GM12801 (cell line): ENCODE data around the gene HSD11B1.

Experiments used
- CTCF ChIP-seq: IDR thresholded peaks from one replicate; pipeline ENCODE4 v1.5.1; 2011; ENCODE audit warnings: control low read depth; ENCODE audit not compliant: insufficient read length; ENCODE audit errors: extremely low read depth

The HSD11B1 gene

GRCh38 chr1:209692296-209692695, 12.3 kb upstream of the HSD11B1 start:
- TF ChIP-seq CTCF: no peak

DNA sequence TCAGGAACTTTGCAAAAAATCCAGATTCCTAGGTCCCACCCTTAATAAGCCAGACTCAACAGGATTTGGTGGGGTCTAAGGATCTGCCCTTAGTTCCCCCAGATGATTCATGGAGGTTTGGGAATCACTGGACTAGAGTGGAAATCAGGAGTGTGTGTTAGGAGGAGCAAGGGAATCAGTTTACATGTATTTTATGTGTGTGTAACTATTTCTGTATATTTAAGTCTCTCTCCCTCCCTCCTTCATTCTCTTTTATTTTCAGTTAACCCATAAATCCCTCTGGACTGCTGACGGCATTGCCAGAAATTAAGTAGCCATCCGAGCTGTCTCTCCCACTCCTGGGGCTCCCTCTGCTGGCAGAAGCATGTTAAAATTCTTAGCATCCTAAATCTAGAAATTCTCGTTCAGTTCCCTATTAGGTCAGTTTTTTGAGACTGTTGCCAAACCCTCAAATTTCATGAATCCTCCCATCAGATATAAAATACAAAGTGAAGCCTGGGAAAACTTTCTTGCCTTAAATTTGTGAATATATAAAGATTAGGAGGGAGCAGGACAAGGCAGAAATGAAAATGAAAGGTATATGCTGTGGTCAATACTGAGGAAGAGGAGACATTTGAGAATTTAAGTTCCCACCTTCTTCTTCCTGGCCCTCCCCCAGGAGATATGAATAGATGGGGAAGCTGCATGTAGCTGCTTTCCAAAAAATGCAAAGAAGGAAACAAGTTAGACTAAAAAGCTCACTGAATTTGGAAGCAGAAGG, 11.7 kb upstream of the HSD11B1 start:
- no peak for TF ChIP-seq CTCF

DNA sequence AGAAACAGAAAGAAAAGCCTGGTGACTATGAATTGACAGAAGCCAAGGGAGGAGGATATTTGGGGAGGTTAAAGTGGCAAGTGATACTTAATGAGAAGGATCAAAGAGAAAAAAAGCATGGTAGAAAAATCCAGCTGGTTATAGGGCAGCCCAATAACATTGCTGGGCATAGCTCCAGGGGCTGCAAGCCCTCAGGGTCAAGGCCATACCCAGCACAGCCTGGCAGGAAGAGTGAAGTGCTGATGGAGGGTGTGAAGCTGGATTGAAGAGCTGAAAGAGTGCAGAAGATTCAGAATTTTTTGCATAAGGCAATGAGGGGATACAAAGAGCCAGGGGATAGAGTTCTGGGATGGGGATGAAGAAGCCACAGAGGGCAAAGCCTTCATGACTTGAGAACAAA, 8.0 kb upstream of the HSD11B1 start:
- no peak for TF ChIP-seq CTCF

DNA sequence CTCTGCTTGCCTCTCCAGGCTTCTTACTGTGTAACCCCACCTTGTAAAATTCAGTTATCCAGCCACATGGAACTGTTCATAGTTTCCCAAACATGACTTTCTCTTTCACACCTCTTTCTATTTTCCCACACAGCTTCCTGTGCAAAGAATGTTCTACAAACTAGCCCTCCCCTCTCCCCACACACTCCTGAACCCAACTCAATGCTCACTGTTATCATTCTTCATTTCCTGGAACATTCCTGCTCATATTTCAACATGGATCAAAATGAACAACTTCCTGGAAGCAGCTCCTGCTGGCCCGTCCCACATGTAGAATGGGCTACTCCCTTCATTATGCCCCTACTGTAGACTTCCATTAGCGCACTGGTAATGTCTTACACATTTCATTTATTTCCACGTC, 7.5 kb upstream of the HSD11B1 start:
- no peak for TF ChIP-seq CTCF

GRCh38 chr1:209702832-209703231, 1.8 kb upstream of the HSD11B1 start:
- TF ChIP-seq CTCF: no peak

DNA sequence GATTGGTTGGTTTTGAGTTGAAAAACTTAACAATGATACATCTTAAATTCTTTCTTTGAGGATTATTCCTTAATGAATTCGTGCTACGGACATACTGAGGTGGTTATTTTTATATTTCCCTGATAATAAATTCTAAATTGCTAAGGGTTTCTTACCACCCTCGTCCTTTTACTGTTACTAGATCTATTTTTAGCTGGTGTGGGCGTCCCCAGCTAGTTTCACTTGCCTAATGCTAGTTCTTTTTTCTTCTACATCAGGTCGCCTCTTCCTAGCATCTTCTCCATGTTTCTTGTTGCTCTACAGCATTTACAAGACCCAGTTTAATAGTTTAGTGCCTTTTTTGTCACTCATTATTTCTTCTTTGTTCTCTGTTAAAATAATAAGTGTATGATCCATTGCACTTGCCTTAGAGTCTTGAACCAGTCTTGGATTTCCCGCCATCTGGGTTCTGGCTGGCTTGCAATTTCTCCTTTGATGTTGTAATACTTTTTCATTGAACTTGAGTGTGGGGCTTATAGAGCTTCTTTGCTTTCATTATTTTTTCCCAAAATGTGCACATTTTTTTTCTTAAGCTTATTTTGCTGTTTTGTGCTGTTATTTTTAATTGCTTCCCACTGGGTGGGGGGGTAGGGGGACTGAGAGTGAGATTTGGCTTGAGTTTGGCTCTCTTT, 677 bp upstream of the HSD11B1 start:
- no peak for TF ChIP-seq CTCF

- no peak for TF ChIP-seq CTCF
Measured at GRCh38 chr1:209705033-209705598, 470 bp downstream of the HSD11B1 start.
